GM21528 (cell line): ENCODE data around the gene NSA2.
A peak's percentile ranks its signal among the peaks of the same experiment; 100 is the strongest.
"Not testable (repeated sequence)": the region's sequence is repeated elsewhere in the genome, so short reads cannot be mapped to it uniquely, and the experiment has no call there.

Experiments used
- ATAC-seq: cut with Tn5 transposase; IDR thresholded peaks from one replicate; pipeline ENCODE4 v1.9.1; 2021; ENCODE audit warnings: mild to moderate bottlenecking, moderate library complexity; ENCODE audit not compliant: unreplicated experiment, low FRiP score

Gene NSA2

GRCh38 chr5:74766849-74767578, at the start of gene NSA2, which contains the start of gene GFM2:
NSA2 (plus strand) TSS chr5:74767249; CDS start chr5:74767361, 112 bp downstream.
GFM2 (minus strand) TSS chr5:74767117; CDS start chr5:74763742, 3,375 bp downstream.
- ATAC-seq = peak; percentile 91

- no peak for ATAC-seq
Observed at GRCh38 chr5:74717596-74717995, 49.5 kb upstream of the NSA2 start.

GRCh38 chr5:74722271-74722670, 44.8 kb upstream of the NSA2 start:
- no peak for ATAC-seq

GRCh38 chr5:74725331-74725730, 41.7 kb upstream of the NSA2 start:
- no peak for ATAC-seq

GRCh38 chr5:74736759-74737158, 30.3 kb upstream of the NSA2 start:
- ATAC-seq = no peak

- ATAC-seq = no peak
Observed at GRCh38 chr5:74738406-74738805, 28.6 kb upstream of the NSA2 start.

GRCh38 chr5:74748742-74749141, 18.3 kb upstream of the NSA2 start:
- not testable (repeated sequence) for ATAC-seq

GRCh38 chr5:74761241-74761640, 5.8 kb upstream of the NSA2 start:
- no peak for ATAC-seq

- ATAC-seq = no peak
Observed at GRCh38 chr5:74762599-74762998, 4.5 kb upstream of the NSA2 start.

GRCh38 chr5:74763504-74763903, 3.5 kb upstream of the NSA2 start:
- ATAC-seq = no peak

GRCh38 chr5:74765201-74765600, 1.8 kb upstream of the NSA2 start:
- ATAC-seq = no peak

- no peak for ATAC-seq
Observed at GRCh38 chr5:74765929-74766328, 1.1 kb upstream of the NSA2 start.

- peak; percentile 34 for ATAC-seq
Observed at GRCh38 chr5:74766418-74766848, 616 bp upstream of the NSA2 start.

- peak; percentile 33 for ATAC-seq
Observed at GRCh38 chr5:74767579-74767913, 497 bp downstream of the NSA2 start.

GRCh38 chr5:74772359-74772758, 5.3 kb downstream of the NSA2 start:
- no peak for ATAC-seq

GRCh38 chr5:74778609-74779008, 11.6 kb downstream of the NSA2 start:
- no peak for ATAC-seq

GRCh38 chr5:74786851-74787250, 19.8 kb downstream of the NSA2 start:
- no peak for ATAC-seq

- no peak for ATAC-seq
Observed at GRCh38 chr5:74787424-74787823, 20.4 kb downstream of the NSA2 start.

- not testable (repeated sequence) for ATAC-seq
Observed at GRCh38 chr5:74791669-74792068, 24.6 kb downstream of the NSA2 start.

GRCh38 chr5:74798977-74799911, 32.2 kb downstream of the NSA2 start:
- ATAC-seq = no peak

GRCh38 chr5:74801197-74801596, 34.1 kb downstream of the NSA2 start:
- no peak for ATAC-seq
